Esophagus mucosa (tissue), 1 donor: Measurements from ENCODE around the gene SEMA3B. TPM values are rescaled to one million over a fixed set of nuclear protein-coding genes. Genes with fewer than 3 reads are reported as not detected.
"Not testable (repeated sequence)": the region's sequence is repeated elsewhere in the genome, so short reads cannot be mapped to it uniquely, and the experiment has no call there.

Source experiments
- ATAC-seq: fragments of 200-7000 bp; cut with Tn5 transposase; one replicate; pipeline ENCODE4 v1.9.1; 2020
- total RNA-seq: library from RNA; stranded (reverse); gene quantifications from one replicate; pipeline ENCODE4 v1.2.4, GENCODE V29; 2023
- donor health status: DM: yes; HTN: yes; CAD: no.

The SEMA3B gene
- total RNA-seq, 1 donor from 2014 or later, result 2.4 TPM

- ATAC-seq, result no peak
These were observed 26.8 kb downstream of the SEMA3B start for GRCh38 chr3:50295553-50296431.

- ATAC-seq, result no peak
These were observed 27.9 kb downstream of the SEMA3B start for GRCh38 chr3:50296721-50297383.

- ATAC-seq, result no peak
These were observed 28.4 kb downstream of the SEMA3B start for GRCh38 chr3:50297384-50297775.

- ATAC-seq, result no peak
These were observed 29.2 kb downstream of the SEMA3B start for GRCh38 chr3:50297896-50298725.

- ATAC-seq, result peak; percentile 91
These were observed 30.1 kb downstream of the SEMA3B start, which contains the start of the genes HYAL3 and NAA80 for GRCh38 chr3:50298836-50299637. Gene HYAL3 (minus strand): TSS chr3:50299405. CDS start chr3:50295602, 3,803 bp downstream. Gene NAA80 (minus strand): TSS chr3:50299405. CDS start chr3:50297463, 1,942 bp downstream.

- no peak for ATAC-seq
These were observed 30.6 kb downstream of the SEMA3B start for GRCh38 chr3:50299638-50299928.

GRCh38 chr3:50299929-50300680, 31.2 kb downstream of the SEMA3B start:
- ATAC-seq, result peak; percentile 12

GRCh38 chr3:50300681-50301254, 31.8 kb downstream of the SEMA3B start:
- no peak for ATAC-seq

- ATAC-seq, result no peak
These were observed 33.4 kb downstream of the SEMA3B start for GRCh38 chr3:50302095-50303012.

GRCh38 chr3:50303013-50303815, 34.3 kb downstream of the SEMA3B start, which contains the start of gene HYAL1:
Gene HYAL1 (minus strand): TSS chr3:50303574. CDS start chr3:50302956, 618 bp downstream.
- peak; percentile 9 for ATAC-seq

GRCh38 chr3:50304601-50305000, 35.7 kb downstream of the SEMA3B start:
- ATAC-seq, result no peak

- ATAC-seq, result not testable (repeated sequence)
These were observed 43.1 kb downstream of the SEMA3B start for GRCh38 chr3:50312041-50312440.

- no peak for ATAC-seq
These were observed 45.4 kb downstream of the SEMA3B start for GRCh38 chr3:50314342-50314741.

- no peak for ATAC-seq
These were observed 45.9 kb downstream of the SEMA3B start for GRCh38 chr3:50314816-50315215.

GRCh38 chr3:50316657-50317242, 47.8 kb downstream of the SEMA3B start:
- peak; percentile 87 for ATAC-seq

- ATAC-seq, result peak; percentile 8
These were observed 48.4 kb downstream of the SEMA3B start for GRCh38 chr3:50317300-50317699.

- no peak for ATAC-seq
These were observed 49.2 kb downstream of the SEMA3B start for GRCh38 chr3:50318163-50318562.

GRCh38 chr3:50318615-50319014, 49.7 kb downstream of the SEMA3B start:
- no peak for ATAC-seq
